Measurements from ENCODE around the gene SPART.
A peak's percentile ranks its signal among the peaks of the same experiment; 100 is the strongest.

The SPART gene

GRCh38 chr13:36298535-36299068, 47.6 kb downstream of the SPART start:
- H3K4me3 ChIP-seq (ENCODE audit: low read length, poor library complexity, severe bottlenecking): peak overlapping the region; percentile 71
- TF ChIP-seq CTCF (conservative IDR thresholded peaks at IDR 0.05; ENCODE audit: low read length) (no peak), EZH2phosphoT487 (IDR thresholded peaks at IDR 0.05; ENCODE audit: borderline replicate concordance) (no peak)
- H3K27me3 ChIP-seq (ENCODE audit: insufficient read depth, low read length, poor library complexity, severe bottlenecking): no peaks in the 10 kb centered on the region
- peak overlapping the region; percentile 64 for H3K9ac ChIP-seq (ENCODE audit: low read depth, low read length, poor library complexity, severe bottlenecking)
- H3K9me2 ChIP-seq (replicated peaks; ENCODE audit: low read depth, low read length): no peaks in the 10 kb centered on the region
- no peaks in the 10 kb centered on the region for H3K36me3 ChIP-seq (ENCODE audit: insufficient read depth, low read length)
- H3F3A ChIP-seq (ENCODE audit: low read depth): no peaks in the 10 kb centered on the region
- no peaks in the 10 kb centered on the region for H4K20me1 ChIP-seq (ENCODE audit: insufficient read depth, low read length, poor library complexity, severe bottlenecking)
- H2AFZ ChIP-seq (ENCODE audit: low read length): no peak overlapping the region
- no peaks in the 10 kb centered on the region for H3K9me3 ChIP-seq (ENCODE audit: insufficient read depth, low read depth, low read length)
- no peaks in the 10 kb centered on the region for H3K4me1 ChIP-seq (ENCODE audit: insufficient read depth, low read length, poor library complexity, severe bottlenecking)
- H3K79me2 ChIP-seq (ENCODE audit: insufficient read depth, low read length): 0 out of 2 replicates have a peak, but pooled peaks cover 8% of the 10 kb centered on the region
- peak overlapping the region; percentile 70 for H3K4me2 ChIP-seq (ENCODE audit: low read depth, low read length, poor library complexity, severe bottlenecking)

- no peaks in the 10 kb centered on the region for H3K36me3 ChIP-seq (ENCODE audit: insufficient read depth, low read length)
- peak within 1 kb of the TSS; percentile 64 for H2AFZ ChIP-seq (ENCODE audit: low read length)
- H3K9me2 ChIP-seq (replicated peaks; ENCODE audit: low read depth, low read length): no peaks in the 10 kb centered on the region
- H3K4me1 ChIP-seq (ENCODE audit: insufficient read depth, low read length, poor library complexity, severe bottlenecking): no peaks in the 10 kb centered on the region
- 0 out of 2 replicates have a peak, but pooled peaks cover 8% of the 10 kb centered on the region for H3K79me2 ChIP-seq (ENCODE audit: insufficient read depth, low read length)
- H4K20me1 ChIP-seq (ENCODE audit: insufficient read depth, low read length, poor library complexity, severe bottlenecking): no peaks in the 10 kb centered on the region
- no peaks in the 10 kb centered on the region for H3K27me3 ChIP-seq (ENCODE audit: insufficient read depth, low read length, poor library complexity, severe bottlenecking)
- peak within 1 kb of the TSS; percentile 71 for H3K4me3 ChIP-seq (ENCODE audit: low read length, poor library complexity, severe bottlenecking)
- H3K4me2 ChIP-seq (ENCODE audit: low read depth, low read length, poor library complexity, severe bottlenecking): peak within 1 kb of the TSS; percentile 70
- H3K9ac ChIP-seq (ENCODE audit: low read depth, low read length, poor library complexity, severe bottlenecking): peak within 1 kb of the TSS; percentile 64
- TF ChIP-seq EZH2phosphoT487 (IDR thresholded peaks at IDR 0.05; ENCODE audit: borderline replicate concordance): no peak
- TF ChIP-seq CTCF (conservative IDR thresholded peaks at IDR 0.05; ENCODE audit: low read length): no peak
- H3F3A ChIP-seq (ENCODE audit: low read depth): no peaks in the 10 kb centered on the region
- no peaks in the 10 kb centered on the region for H3K9me3 ChIP-seq (ENCODE audit: insufficient read depth, low read depth, low read length)
Measured at GRCh38 chr13:36297366-36298338, 48.5 kb downstream of the SPART start, which contains the start of gene CCDC169. Gene CCDC169, minus strand, starts transcription at chr13:36297814. Its CDS starts 95 bp downstream, at chr13:36297719.

GRCh38 chr13:36294096-36294495, 52.1 kb downstream of the SPART start:
- H4K20me1 ChIP-seq (ENCODE audit: insufficient read depth, low read length, poor library complexity, severe bottlenecking): no peaks in the 10 kb centered on the region
- H3K79me2 ChIP-seq (ENCODE audit: insufficient read depth, low read length): 0 out of 2 replicates have a peak, but pooled peaks cover 8% of the 10 kb centered on the region
- H3K4me2 ChIP-seq (ENCODE audit: low read depth, low read length, poor library complexity, severe bottlenecking): no peak overlapping the region
- no peak for TF ChIP-seq EZH2phosphoT487 (IDR thresholded peaks at IDR 0.05; ENCODE audit: borderline replicate concordance)
- no peak for TF ChIP-seq CTCF (conservative IDR thresholded peaks at IDR 0.05; ENCODE audit: low read length)
- no peak overlapping the region for H3K9ac ChIP-seq (ENCODE audit: low read depth, low read length, poor library complexity, severe bottlenecking)
- no peaks in the 10 kb centered on the region for H3K9me2 ChIP-seq (replicated peaks; ENCODE audit: low read depth, low read length)
- H3K4me1 ChIP-seq (ENCODE audit: insufficient read depth, low read length, poor library complexity, severe bottlenecking): no peaks in the 10 kb centered on the region
- no peaks in the 10 kb centered on the region for H3K27me3 ChIP-seq (ENCODE audit: insufficient read depth, low read length, poor library complexity, severe bottlenecking)
- no peaks in the 10 kb centered on the region for H3K36me3 ChIP-seq (ENCODE audit: insufficient read depth, low read length)
- peaks cover 3% of the 10 kb centered on the region for H3K9me3 ChIP-seq (ENCODE audit: insufficient read depth, low read depth, low read length)
- no peaks in the 10 kb centered on the region for H3F3A ChIP-seq (ENCODE audit: low read depth)
- H2AFZ ChIP-seq (ENCODE audit: low read length): no peak overlapping the region
- H3K4me3 ChIP-seq (ENCODE audit: low read length, poor library complexity, severe bottlenecking): no peak overlapping the region
